Progenitor cell of endocrine pancreas (in vitro differentiated cells): ENCODE measurements around the gene PYGM. TPM values are rescaled to one million over a fixed set of nuclear protein-coding genes. Genes with fewer than 3 reads are reported as not detected.

Source experiments
- DNase-seq: peaks from one replicate; pipeline ENCODE4 v3.0.0; 2021; ENCODE audit warnings: low spot score; ENCODE audit not compliant: unreplicated experiment
- H3K27ac Mint-ChIP-seq: 2 replicates; pipeline ENCODE4 v1.8.0; 2021; ENCODE audit warnings: mild to moderate bottlenecking, moderate library complexity, mixed read lengths
- H3K27me3 Mint-ChIP-seq: 2 replicates; pipeline ENCODE4 v1.8.0; 2021; ENCODE audit warnings: mixed read lengths
- H3K36me3 Mint-ChIP-seq: 2 replicates; pipeline ENCODE4 v1.8.0; 2022; ENCODE audit warnings: mixed read lengths; ENCODE audit not compliant: insufficient read depth
- H3K4me1 Mint-ChIP-seq: 2 replicates; pipeline ENCODE4 v1.8.0; 2021; ENCODE audit warnings: low read depth, mixed read lengths
- H3K4me3 Mint-ChIP-seq: 2 replicates; pipeline ENCODE4 v1.8.0; 2021; ENCODE audit warnings: low read depth, mild to moderate bottlenecking, moderate library complexity, mixed read lengths
- H3K9me3 Mint-ChIP-seq: 2 replicates; pipeline ENCODE4 v1.8.0; 2021; ENCODE audit warnings: low read depth, mixed read lengths
- total RNA-seq: library from RNA; stranded (reverse); gene quantifications from 2 replicates; pipeline ENCODE4 v1.2.1, GENCODE V29; 2021
- TF ChIP-seq, protein P1 (sequence below): fragments of 200-600 bp; sonication (generic); IDR thresholded peaks from one replicate; pipeline ENCODE4 v1.5.0; 2021; ENCODE audit warnings: antibody characterized with exemption, mild to moderate bottlenecking; ENCODE audit not compliant: unreplicated experiment

PYGM gene
- total RNA-seq, 1 donor from 2014 or later: 1.6 TPM

GRCh38 chr11:64789331-64790204, 29.8 kb upstream of the PYGM start:
- Mint-ChIP-seq H3K4me1 (no peaks in the 10 kb centered on the region), H3K4me3 (no peak overlapping the region), H3K36me3 (peaks cover 1% of the 10 kb centered on the region), H3K9me3 (no peaks in the 10 kb centered on the region), H3K27ac (no peak overlapping the region), H3K27me3 (no peaks in the 10 kb centered on the region)
- TF ChIP-seq, protein P1, sequence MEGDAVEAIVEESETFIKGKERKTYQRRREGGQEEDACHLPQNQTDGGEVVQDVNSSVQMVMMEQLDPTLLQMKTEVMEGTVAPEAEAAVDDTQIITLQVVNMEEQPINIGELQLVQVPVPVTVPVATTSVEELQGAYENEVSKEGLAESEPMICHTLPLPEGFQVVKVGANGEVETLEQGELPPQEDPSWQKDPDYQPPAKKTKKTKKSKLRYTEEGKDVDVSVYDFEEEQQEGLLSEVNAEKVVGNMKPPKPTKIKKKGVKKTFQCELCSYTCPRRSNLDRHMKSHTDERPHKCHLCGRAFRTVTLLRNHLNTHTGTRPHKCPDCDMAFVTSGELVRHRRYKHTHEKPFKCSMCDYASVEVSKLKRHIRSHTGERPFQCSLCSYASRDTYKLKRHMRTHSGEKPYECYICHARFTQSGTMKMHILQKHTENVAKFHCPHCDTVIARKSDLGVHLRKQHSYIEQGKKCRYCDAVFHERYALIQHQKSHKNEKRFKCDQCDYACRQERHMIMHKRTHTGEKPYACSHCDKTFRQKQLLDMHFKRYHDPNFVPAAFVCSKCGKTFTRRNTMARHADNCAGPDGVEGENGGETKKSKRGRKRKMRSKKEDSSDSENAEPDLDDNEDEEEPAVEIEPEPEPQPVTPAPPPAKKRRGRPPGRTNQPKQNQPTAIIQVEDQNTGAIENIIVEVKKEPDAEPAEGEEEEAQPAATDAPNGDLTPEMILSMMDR: no peak
- DNase-seq: no peak

GRCh38 chr11:64788321-64789215, 28.8 kb upstream of the PYGM start:
- Mint-ChIP-seq H3K4me3 (no peak overlapping the region), H3K36me3 (peaks cover 1% of the 10 kb centered on the region), H3K4me1 (no peaks in the 10 kb centered on the region), H3K27ac (no peak overlapping the region), H3K27me3 (no peaks in the 10 kb centered on the region), H3K9me3 (no peaks in the 10 kb centered on the region)
- TF ChIP-seq, protein P1: no peak
- DNase-seq: no peak

GRCh38 chr11:64787526-64788320, 27.9 kb upstream of the PYGM start:
- Mint-ChIP-seq H3K4me3 (no peak overlapping the region), H3K27me3 (no peaks in the 10 kb centered on the region), H3K4me1 (no peaks in the 10 kb centered on the region), H3K27ac (no peak overlapping the region), H3K9me3 (no peaks in the 10 kb centered on the region), H3K36me3 (peaks cover 1% of the 10 kb centered on the region)
- TF ChIP-seq, protein P1: peak; percentile 71
- no peak for DNase-seq

GRCh38 chr11:64786308-64786707, 26.5 kb upstream of the PYGM start:
- no peaks in the 10 kb centered on the region for H3K9me3 Mint-ChIP-seq

More at GRCh38 chr11:64786308-64786707, 26.5 kb upstream of the PYGM start:
- H3K36me3 Mint-ChIP-seq: peaks cover 1% of the 10 kb centered on the region
- peak overlapping the region; percentile 52 for H3K27ac Mint-ChIP-seq
- no peak overlapping the region for H3K4me3 Mint-ChIP-seq
- no peaks in the 10 kb centered on the region for H3K27me3 Mint-ChIP-seq
- H3K4me1 Mint-ChIP-seq: no peaks in the 10 kb centered on the region
- TF ChIP-seq, protein P1: no peak
- no peak for DNase-seq
